ENCODE measurements around the gene DUSP3.

- no peak for TF ChIP-seq CTCF (IDR thresholded peaks at IDR 0.05)
- TF ChIP-seq POLR2A (IDR thresholded peaks at IDR 0.05) = no peak
These were observed 9.8 kb upstream of the DUSP3 start for GRCh38 chr17:43788540-43788939.

Data from right lobe of liver (tissue), 4 donors.